Calu3 (cell line): Measurements from ENCODE around the gene PTPMT1. TPM values are rescaled to one million over a fixed set of nuclear protein-coding genes. Genes with fewer than 3 reads are reported as not detected.
A peak's percentile ranks its signal among the peaks of the same experiment; 100 is the strongest.
"Not testable (repeated sequence)": the region's sequence is repeated elsewhere in the genome, so short reads cannot be mapped to it uniquely, and the experiment has no call there.

ENCODE experiments used
- BruUV-seq: library from RNA; stranded (reverse); fragments of 400-500 nt; replicated peaks from 2 replicates; lab custom pipeline; 2021; lab: Mats Ljungman, UMichigan
- CTCF ChIA-PET: fragments of 300-600 bp; sonication (Branson Sonifier 250); formaldehyde crosslinking; loops from one replicate; lab custom pipeline; 2022; ENCODE audit warnings: antibody characterized with exemption; lab: Charles Lee
- DNase-seq: peaks from one replicate; pipeline ENCODE4 v3.0.0; 2022
- H3K27ac Mint-ChIP-seq: one replicate; pipeline ENCODE4 v1.8.0; 2022; ENCODE audit warnings: mixed read lengths; ENCODE audit not compliant: unreplicated experiment
- H3K27me3 Mint-ChIP-seq: one replicate; pipeline ENCODE4 v1.8.0; 2022; ENCODE audit warnings: mixed read lengths; ENCODE audit not compliant: unreplicated experiment
- H3K36me3 Mint-ChIP-seq: one replicate; pipeline ENCODE4 v1.8.0; 2022; ENCODE audit warnings: mild to moderate bottlenecking, moderate library complexity, mixed read lengths; ENCODE audit not compliant: insufficient read depth, unreplicated experiment
- H3K4me1 Mint-ChIP-seq: one replicate; pipeline ENCODE4 v1.8.0; 2022; ENCODE audit warnings: mild to moderate bottlenecking, low read depth, mixed read lengths; ENCODE audit not compliant: unreplicated experiment
- H3K4me3 Mint-ChIP-seq: one replicate; pipeline ENCODE4 v1.8.0; 2022; ENCODE audit warnings: mild to moderate bottlenecking, low read depth, moderate library complexity, mixed read lengths; ENCODE audit not compliant: unreplicated experiment
- H3K9me3 Mint-ChIP-seq: one replicate; pipeline ENCODE4 v1.8.0; 2022; ENCODE audit warnings: low read depth, mixed read lengths; ENCODE audit not compliant: unreplicated experiment
- intact Hi-C: fragments of 100-400 bp; cut with micrococcal nuclease; formaldehyde crosslinking; loops from one replicate; pipeline ENCODE4 v1.10.0; 2022; ENCODE audit not compliant: unreplicated experiment
- total RNA-seq: library from RNA; stranded (reverse); gene quantifications from 2 replicates; pipeline ENCODE4 v1.2.3, GENCODE V29; 2022
- TF ChIP-seq, protein P1 (sequence below): fragments of 200-600 bp; IDR thresholded peaks from one replicate; pipeline ENCODE4 v1.8.0; 2022; ENCODE audit warnings: antibody characterized with exemption; ENCODE audit not compliant: unreplicated experiment

The PTPMT1 gene
- total RNA-seq, 1 experiment from 2014 or later, result 49.7 TPM

DNA sequence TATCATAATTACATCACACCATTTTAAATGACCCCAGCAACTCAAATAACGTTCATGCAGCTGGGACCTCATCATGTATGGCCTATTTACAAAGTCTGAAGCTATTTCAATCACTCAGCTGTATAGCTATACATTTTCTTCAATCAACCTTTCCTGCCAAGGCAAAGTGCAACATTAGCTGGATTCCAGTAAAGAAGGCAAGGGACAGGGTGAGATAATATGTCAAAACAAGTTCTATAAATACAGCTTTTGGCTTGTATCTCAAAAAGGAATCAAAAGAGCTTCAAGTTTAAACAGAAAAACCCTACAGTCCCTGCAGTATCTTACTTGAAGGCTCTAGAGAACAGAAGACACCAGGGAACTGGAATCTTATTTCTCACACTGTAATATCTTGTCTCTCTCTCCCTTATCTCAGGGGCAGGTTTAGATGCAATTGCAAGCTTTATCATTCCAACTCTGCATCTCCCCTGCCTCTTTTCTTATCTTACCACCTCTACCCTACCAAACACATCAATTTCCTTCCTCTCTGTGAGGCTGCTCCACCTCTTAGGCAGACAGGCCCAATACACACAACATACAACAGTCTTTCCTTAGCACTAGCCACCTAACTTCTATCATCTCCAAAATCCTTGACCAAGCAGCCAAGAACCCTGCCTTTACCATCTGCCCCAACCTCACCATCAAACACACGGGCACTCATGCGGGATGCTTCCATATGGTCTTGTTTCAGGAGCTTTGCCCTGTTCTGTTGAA, 47.0 kb upstream of the PTPMT1 start:
- no peaks in the 10 kb centered on the region for H3K27me3 Mint-ChIP-seq
- peaks cover 48% of the 10 kb centered on the region for H3K4me1 Mint-ChIP-seq
- CTCF ChIA-PET, result no interaction called here
- no peaks in the 10 kb centered on the region for H3K9me3 Mint-ChIP-seq
- TF ChIP-seq, protein P1, sequence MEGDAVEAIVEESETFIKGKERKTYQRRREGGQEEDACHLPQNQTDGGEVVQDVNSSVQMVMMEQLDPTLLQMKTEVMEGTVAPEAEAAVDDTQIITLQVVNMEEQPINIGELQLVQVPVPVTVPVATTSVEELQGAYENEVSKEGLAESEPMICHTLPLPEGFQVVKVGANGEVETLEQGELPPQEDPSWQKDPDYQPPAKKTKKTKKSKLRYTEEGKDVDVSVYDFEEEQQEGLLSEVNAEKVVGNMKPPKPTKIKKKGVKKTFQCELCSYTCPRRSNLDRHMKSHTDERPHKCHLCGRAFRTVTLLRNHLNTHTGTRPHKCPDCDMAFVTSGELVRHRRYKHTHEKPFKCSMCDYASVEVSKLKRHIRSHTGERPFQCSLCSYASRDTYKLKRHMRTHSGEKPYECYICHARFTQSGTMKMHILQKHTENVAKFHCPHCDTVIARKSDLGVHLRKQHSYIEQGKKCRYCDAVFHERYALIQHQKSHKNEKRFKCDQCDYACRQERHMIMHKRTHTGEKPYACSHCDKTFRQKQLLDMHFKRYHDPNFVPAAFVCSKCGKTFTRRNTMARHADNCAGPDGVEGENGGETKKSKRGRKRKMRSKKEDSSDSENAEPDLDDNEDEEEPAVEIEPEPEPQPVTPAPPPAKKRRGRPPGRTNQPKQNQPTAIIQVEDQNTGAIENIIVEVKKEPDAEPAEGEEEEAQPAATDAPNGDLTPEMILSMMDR, result no peak
- H3K36me3 Mint-ChIP-seq, result peaks cover 19% of the 10 kb centered on the region
- no peak for DNase-seq
- no TSS peak for BruUV-seq
- no peak overlapping the region for H3K4me3 Mint-ChIP-seq
- no peak overlapping the region for H3K27ac Mint-ChIP-seq
- intact Hi-C loops, result no loop called here

- peak overlapping the region; percentile 91 for H3K27ac Mint-ChIP-seq
- H3K4me3 Mint-ChIP-seq, result peak overlapping the region; percentile 8
- intact Hi-C loops, result no loop called here
- H3K36me3 Mint-ChIP-seq, result peaks cover 20% of the 10 kb centered on the region
- no peaks in the 10 kb centered on the region for H3K27me3 Mint-ChIP-seq
- CTCF ChIA-PET, result interaction anchor here (0.5 to 1.0 kb wide), 2 partner anchors 29 to 69 kb away, joined by 4 read pairs; partner anchors contain the start of gene CELF1
- no TSS peak for BruUV-seq
- peaks cover 42% of the 10 kb centered on the region for H3K4me1 Mint-ChIP-seq
- peak; percentile 48 for DNase-seq
- TF ChIP-seq, protein P1, result no peak
- no peaks in the 10 kb centered on the region for H3K9me3 Mint-ChIP-seq
These were observed 41.7 kb upstream of the PTPMT1 start for GRCh38 chr11:47523490-47524225.

- Mint-ChIP-seq H3K36me3 (peaks cover 20% of the 10 kb centered on the region), H3K4me3 (peak overlapping the region; percentile 25), H3K4me1 (peaks cover 38% of the 10 kb centered on the region), H3K9me3 (no peaks in the 10 kb centered on the region), H3K27me3 (no peaks in the 10 kb centered on the region), H3K27ac (peak overlapping the region; percentile 91)
- no TSS peak for BruUV-seq
- TF ChIP-seq, protein P1, result no peak
- intact Hi-C loops, result no loop called here
- CTCF ChIA-PET, result no interaction called here
- DNase-seq, result no peak
These were observed 41.0 kb upstream of the PTPMT1 start for GRCh38 chr11:47524291-47524874.

DNA sequence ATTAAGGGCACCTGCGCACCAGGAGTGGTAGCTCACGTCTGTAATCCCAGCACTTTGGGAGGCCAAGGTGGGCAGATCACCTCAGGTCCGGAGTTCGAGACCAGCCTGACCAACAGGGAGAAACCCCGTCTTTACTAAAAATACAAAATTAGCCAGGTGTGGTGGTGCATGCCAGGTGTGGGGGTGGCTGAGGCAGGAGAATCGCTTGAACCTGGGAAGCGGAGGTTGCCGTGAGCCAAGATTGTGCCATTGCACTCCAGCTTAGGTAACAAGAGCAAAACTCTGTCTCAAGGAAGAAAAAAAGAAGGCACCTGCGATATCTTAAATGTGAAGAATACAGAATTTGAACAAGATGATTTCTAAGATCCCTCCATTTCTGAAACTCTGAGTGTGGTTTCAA, 39.4 kb upstream of the PTPMT1 start:
- H3K27ac Mint-ChIP-seq, H3K36me3 Mint-ChIP-seq, DNase-seq, BruUV-seq, H3K4me3 Mint-ChIP-seq, intact Hi-C loops, H3K27me3 Mint-ChIP-seq, H3K9me3 Mint-ChIP-seq: not testable (repeated sequence)
- CTCF ChIA-PET, result interaction anchor here (0.5 kb wide), 1 partner anchor 889 kb away, joined by 4 read pairs; no protein-coding TSS in a partner anchor
- peaks cover 42% of the 10 kb centered on the region for H3K4me1 Mint-ChIP-seq
